Nephron (organoid): ENCODE data around the gene GID4.
A peak's percentile ranks its signal among the peaks of the same experiment; 100 is the strongest.

Source experiments
- H3K27ac Mint-ChIP-seq, 3 experiments: 2 replicates each; pipeline ENCODE4 v1.8.0; 2020; ENCODE audit warnings: mixed read lengths in 3 of 3, mild to moderate bottlenecking in 2 of 3, moderate library complexity in 1 of 3
- H3K27me3 Mint-ChIP-seq: 2 replicates; pipeline ENCODE4 v1.8.0; 2021; ENCODE audit warnings: low read depth, mild to moderate bottlenecking, moderate library complexity, mixed read lengths
- H3K36me3 Mint-ChIP-seq: 2 replicates; pipeline ENCODE4 v1.8.0; 2020; ENCODE audit warnings: low read depth, mixed read lengths
- H3K4me1 Mint-ChIP-seq: 2 replicates; pipeline ENCODE4 v1.8.0; 2020; ENCODE audit warnings: mixed read lengths
- H3K4me3 Mint-ChIP-seq, 3 experiments: 2 replicates each; pipeline ENCODE4 v1.8.0; 2020; ENCODE audit warnings: mild to moderate bottlenecking in 3 of 3, mixed read lengths in 3 of 3, moderate library complexity in 2 of 3
- H3K9me3 Mint-ChIP-seq: 2 replicates; pipeline ENCODE4 v1.8.0; 2020; ENCODE audit warnings: mixed read lengths
- TF ChIP-seq, protein P1 (sequence below), 3 experiments: fragments of 200-600 bp; sonication (generic); IDR thresholded peaks; one replicate each; pipeline ENCODE4 v1.5.0; 2021; ENCODE audit warnings: antibody characterized with exemption in 3 of 3; ENCODE audit not compliant: unreplicated experiment in 3 of 3

Gene GID4

DNA sequence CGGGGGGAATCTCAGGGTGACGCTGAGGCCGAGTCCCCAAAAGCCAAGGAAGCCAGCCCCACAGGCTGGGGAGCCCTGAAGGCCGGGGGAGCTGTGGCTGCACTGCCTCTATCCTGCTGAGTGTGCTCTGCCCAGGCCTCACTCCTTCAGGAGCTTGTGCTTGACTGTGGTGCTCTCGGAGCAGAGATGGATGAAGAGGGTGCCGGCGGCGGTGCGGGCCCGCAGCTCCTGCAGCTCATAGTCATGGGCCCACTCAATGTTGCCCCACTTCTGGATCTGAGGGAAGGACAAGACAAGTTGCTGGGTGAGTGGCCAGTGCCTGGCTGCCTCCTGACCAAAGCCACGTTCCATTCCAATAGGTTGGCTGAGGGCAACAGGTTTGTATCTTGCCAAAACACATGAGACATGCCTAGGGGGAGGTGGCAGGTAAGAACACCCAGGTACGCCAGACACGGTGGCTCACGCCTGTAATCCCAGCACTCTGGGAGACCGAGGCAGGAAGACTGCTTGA is 20.7 kb upstream of the GID4 start:
- Mint-ChIP-seq H3K27ac (peak overlapping the region in 2 of 3 experiments; percentile 44 to 81), H3K36me3 (peaks cover 12% of the 10 kb centered on the region), H3K27me3 (no peaks in the 10 kb centered on the region), H3K4me3 (no peak overlapping the region), H3K9me3 (no peaks in the 10 kb centered on the region), H3K4me1 (peaks cover 18% of the 10 kb centered on the region)
- TF ChIP-seq, protein P1, sequence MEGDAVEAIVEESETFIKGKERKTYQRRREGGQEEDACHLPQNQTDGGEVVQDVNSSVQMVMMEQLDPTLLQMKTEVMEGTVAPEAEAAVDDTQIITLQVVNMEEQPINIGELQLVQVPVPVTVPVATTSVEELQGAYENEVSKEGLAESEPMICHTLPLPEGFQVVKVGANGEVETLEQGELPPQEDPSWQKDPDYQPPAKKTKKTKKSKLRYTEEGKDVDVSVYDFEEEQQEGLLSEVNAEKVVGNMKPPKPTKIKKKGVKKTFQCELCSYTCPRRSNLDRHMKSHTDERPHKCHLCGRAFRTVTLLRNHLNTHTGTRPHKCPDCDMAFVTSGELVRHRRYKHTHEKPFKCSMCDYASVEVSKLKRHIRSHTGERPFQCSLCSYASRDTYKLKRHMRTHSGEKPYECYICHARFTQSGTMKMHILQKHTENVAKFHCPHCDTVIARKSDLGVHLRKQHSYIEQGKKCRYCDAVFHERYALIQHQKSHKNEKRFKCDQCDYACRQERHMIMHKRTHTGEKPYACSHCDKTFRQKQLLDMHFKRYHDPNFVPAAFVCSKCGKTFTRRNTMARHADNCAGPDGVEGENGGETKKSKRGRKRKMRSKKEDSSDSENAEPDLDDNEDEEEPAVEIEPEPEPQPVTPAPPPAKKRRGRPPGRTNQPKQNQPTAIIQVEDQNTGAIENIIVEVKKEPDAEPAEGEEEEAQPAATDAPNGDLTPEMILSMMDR (IDR thresholded peaks at IDR 0.05; ENCODE audit: unreplicated experiment in 3 of 3), result no peak

GRCh38 chr17:18019838-18020154 is 19.4 kb upstream of the GID4 start:
- no peak overlapping the region for H3K4me3 Mint-ChIP-seq
- H3K27ac Mint-ChIP-seq, result peak overlapping the region in 2 of 3 experiments; percentile 78 to 87
- no peaks in the 10 kb centered on the region for H3K27me3 Mint-ChIP-seq
- no peaks in the 10 kb centered on the region for H3K9me3 Mint-ChIP-seq
- TF ChIP-seq, protein P1 (IDR thresholded peaks at IDR 0.05; ENCODE audit: unreplicated experiment in 3 of 3), result no peak
- H3K4me1 Mint-ChIP-seq, result peaks cover 18% of the 10 kb centered on the region
- H3K36me3 Mint-ChIP-seq, result peaks cover 12% of the 10 kb centered on the region

GRCh38 chr17:18020971-18021370 is 18.2 kb upstream of the GID4 start:
- TF ChIP-seq, protein P1 (IDR thresholded peaks at IDR 0.05; ENCODE audit: unreplicated experiment in 3 of 3), result no peak
- H3K27me3 Mint-ChIP-seq, result no peaks in the 10 kb centered on the region
- H3K36me3 Mint-ChIP-seq, result peaks cover 9% of the 10 kb centered on the region
- no peak overlapping the region for H3K27ac Mint-ChIP-seq
- no peaks in the 10 kb centered on the region for H3K9me3 Mint-ChIP-seq
- H3K4me3 Mint-ChIP-seq, result no peak overlapping the region
- peaks cover 18% of the 10 kb centered on the region for H3K4me1 Mint-ChIP-seq

- Mint-ChIP-seq H3K36me3 (peaks cover 7% of the 10 kb centered on the region), H3K4me1 (peaks cover 18% of the 10 kb centered on the region), H3K27ac (no peak overlapping the region), H3K4me3 (no peak overlapping the region), H3K27me3 (no peaks in the 10 kb centered on the region), H3K9me3 (no peaks in the 10 kb centered on the region)
- TF ChIP-seq, protein P1 (IDR thresholded peaks at IDR 0.05; ENCODE audit: unreplicated experiment in 3 of 3), result no peak
Observed at GRCh38 chr17:18021372-18021771, 17.8 kb upstream of the GID4 start.

DNA sequence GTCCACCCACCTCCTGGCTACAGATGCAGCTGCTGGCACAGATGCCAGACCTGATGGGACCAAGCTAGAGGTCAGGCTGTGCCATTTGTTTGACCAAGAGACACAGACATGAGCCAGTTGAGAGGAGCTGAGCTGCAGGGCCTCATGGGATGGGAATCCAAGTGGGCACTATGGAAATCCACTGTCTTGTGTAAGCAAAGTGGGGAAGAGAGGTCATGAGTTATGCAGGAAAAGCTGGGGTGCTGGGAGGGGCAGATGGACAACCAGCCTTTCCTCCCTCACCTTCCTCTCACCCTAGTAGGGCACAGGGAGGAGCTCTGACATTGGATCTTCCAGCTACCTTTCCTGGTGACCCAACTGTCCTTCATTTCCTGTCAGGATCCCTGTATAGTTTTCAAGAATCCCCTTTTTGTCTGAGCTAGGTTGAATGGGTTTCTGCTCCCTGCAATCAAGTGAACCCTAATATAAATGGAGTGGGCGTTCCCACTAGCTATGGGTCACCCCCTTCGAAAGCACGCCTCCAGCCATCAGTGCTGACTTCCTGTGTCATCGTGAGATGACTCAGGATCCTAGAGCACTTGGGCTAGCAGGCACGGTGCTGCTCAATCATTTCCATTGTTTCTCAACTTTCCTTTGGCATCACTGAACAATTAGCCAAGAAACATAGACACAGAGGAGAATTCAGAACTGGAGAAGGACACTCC is 13.8 kb upstream of the GID4 start:
- no peaks in the 10 kb centered on the region for H3K4me1 Mint-ChIP-seq
- no peaks in the 10 kb centered on the region for H3K27me3 Mint-ChIP-seq
- no peak overlapping the region for H3K4me3 Mint-ChIP-seq
- TF ChIP-seq, protein P1 (IDR thresholded peaks at IDR 0.05; ENCODE audit: unreplicated experiment in 3 of 3), result no peak
- peaks cover 3% of the 10 kb centered on the region for H3K36me3 Mint-ChIP-seq
- H3K9me3 Mint-ChIP-seq, result no peaks in the 10 kb centered on the region
- no peak overlapping the region for H3K27ac Mint-ChIP-seq
